Measurements from ENCODE around the gene NLRP3. TPM values are rescaled to one million over a fixed set of nuclear protein-coding genes. Genes with fewer than 3 reads are reported as not detected.

NLRP3 gene
- total RNA-seq, 4 donors from 2014 or later = 7.1 to 17.7 (median 14.4) TPM

- ATAC-seq (ENCODE audit: low FRiP score) = peak; percentile 68
- DNase-seq (ENCODE audit: low spot score) = no peak
Observed at GRCh38 chr1:247448107-247448791, 32.3 kb downstream of the NLRP3 start.

GRCh38 chr1:247451388-247452010 is 35.5 kb downstream of the NLRP3 start:
- ATAC-seq (ENCODE audit: low FRiP score) = no peak
- TF ChIP-seq CTCF (IDR thresholded peaks at IDR 0.05) = no peak
- DNase-seq (ENCODE audit: low spot score) = no peak

More at GRCh38 chr1:247448107-247448791, 32.3 kb downstream of the NLRP3 start:
- no peak for TF ChIP-seq CTCF (IDR thresholded peaks at IDR 0.05)

- no peak for TF ChIP-seq CTCF (IDR thresholded peaks at IDR 0.05)
- DNase-seq (ENCODE audit: low spot score) = no peak
- no peak for ATAC-seq (ENCODE audit: low FRiP score)
Observed at GRCh38 chr1:247452447-247453039, 36.6 kb downstream of the NLRP3 start.

GRCh38 chr1:247453245-247453644 is 37.3 kb downstream of the NLRP3 start:
- DNase-seq (ENCODE audit: low spot score) (no peak), ATAC-seq (ENCODE audit: low FRiP score) (no peak)

GRCh38 chr1:247453997-247454396 is 38.0 kb downstream of the NLRP3 start:
- ATAC-seq (ENCODE audit: low FRiP score) (no peak), DNase-seq (ENCODE audit: low spot score) (no peak)

More at GRCh38 chr1:247453245-247453644, 37.3 kb downstream of the NLRP3 start:
- no peak for TF ChIP-seq CTCF (IDR thresholded peaks at IDR 0.05)

GRCh38 chr1:247456021-247456420 is 40.0 kb downstream of the NLRP3 start:
- DNase-seq (ENCODE audit: low spot score) (no peak), ATAC-seq (ENCODE audit: low FRiP score) (no peak)
- TF ChIP-seq CTCF (IDR thresholded peaks at IDR 0.05) = no peak

More at GRCh38 chr1:247453997-247454396, 38.0 kb downstream of the NLRP3 start:
- no peak for TF ChIP-seq CTCF (IDR thresholded peaks at IDR 0.05)

All from omental fat pad (tissue), 4 donors.